Activated T-helper 2 cell treated with anti-CD3 and anti-CD28 coated beads, Interferon-gamma antibody, Interleukin-2, Interleukin-4, amounts not matched to agents 10 μg/mL and 5 μg/mL and 100 μg/mL, durations not matched to agents 14 hours and 24 hours and 36 hours (primary cell): ENCODE data around the gene INPP5B. TPM values are rescaled to one million over a fixed set of nuclear protein-coding genes. Genes with fewer than 3 reads are reported as not detected.
"Not testable (repeated sequence)": the region's sequence is repeated elsewhere in the genome, so short reads cannot be mapped to it uniquely, and the experiment has no call there.

ENCODE experiments used
- DNase-seq: peaks from one replicate; pipeline ENCODE4 v3.0.0; 2021; ENCODE audit warnings: low spot score
- H3K27ac Mint-ChIP-seq: one replicate; pipeline ENCODE4 v1.8.0; 2021; ENCODE audit warnings: mixed read lengths
- H3K27me3 Mint-ChIP-seq: one replicate; pipeline ENCODE4 v1.8.0; 2021; ENCODE audit warnings: low read depth, mixed read lengths
- H3K36me3 Mint-ChIP-seq: one replicate; pipeline ENCODE4 v1.8.0; 2021; ENCODE audit warnings: low read depth, mixed read lengths
- H3K4me1 Mint-ChIP-seq: one replicate; pipeline ENCODE4 v1.8.0; 2021; ENCODE audit warnings: low read depth, mixed read lengths
- H3K4me3 Mint-ChIP-seq: one replicate; pipeline ENCODE4 v1.8.0; 2021; ENCODE audit warnings: low read depth, mild to moderate bottlenecking, moderate library complexity, mixed read lengths
- H3K9me3 Mint-ChIP-seq: one replicate; pipeline ENCODE4 v1.8.0; 2021; ENCODE audit warnings: mixed read lengths
- intact Hi-C: fragments of 100-400 bp; cut with micrococcal nuclease; formaldehyde crosslinking; loops from one replicate; pipeline ENCODE4 v1.15.1; 2023
- total RNA-seq: library from RNA; stranded (reverse); gene quantifications from 2 replicates; pipeline ENCODE4 v1.2.3, GENCODE V29; 2022

The INPP5B gene
- 23.1 and 24.2 TPM in 2 replicates for total RNA-seq

- no peaks in the 10 kb centered on the region for H3K27me3 Mint-ChIP-seq
- H3K27ac Mint-ChIP-seq: peak within 1 kb of the TSS; percentile 97
- peak; percentile 68 for DNase-seq
- H3K36me3 Mint-ChIP-seq: peaks cover 4% of the 10 kb centered on the region
- H3K4me1 Mint-ChIP-seq: peaks cover 16% of the 10 kb centered on the region
- intact Hi-C loops: loop anchor here (2.0 kb wide), 1 partner anchor 16 kb away; no protein-coding TSS in a partner anchor
- H3K4me3 Mint-ChIP-seq: peak within 1 kb of the TSS; percentile 98
- H3K9me3 Mint-ChIP-seq: no peaks in the 10 kb centered on the region
Measured at GRCh38 chr1:37946703-37947360, at the start of gene INPP5B. Gene INPP5B, minus strand, starts transcription at chr1:37947053. Its CDS starts 745 bp downstream, at chr1:37946308.

DNA sequence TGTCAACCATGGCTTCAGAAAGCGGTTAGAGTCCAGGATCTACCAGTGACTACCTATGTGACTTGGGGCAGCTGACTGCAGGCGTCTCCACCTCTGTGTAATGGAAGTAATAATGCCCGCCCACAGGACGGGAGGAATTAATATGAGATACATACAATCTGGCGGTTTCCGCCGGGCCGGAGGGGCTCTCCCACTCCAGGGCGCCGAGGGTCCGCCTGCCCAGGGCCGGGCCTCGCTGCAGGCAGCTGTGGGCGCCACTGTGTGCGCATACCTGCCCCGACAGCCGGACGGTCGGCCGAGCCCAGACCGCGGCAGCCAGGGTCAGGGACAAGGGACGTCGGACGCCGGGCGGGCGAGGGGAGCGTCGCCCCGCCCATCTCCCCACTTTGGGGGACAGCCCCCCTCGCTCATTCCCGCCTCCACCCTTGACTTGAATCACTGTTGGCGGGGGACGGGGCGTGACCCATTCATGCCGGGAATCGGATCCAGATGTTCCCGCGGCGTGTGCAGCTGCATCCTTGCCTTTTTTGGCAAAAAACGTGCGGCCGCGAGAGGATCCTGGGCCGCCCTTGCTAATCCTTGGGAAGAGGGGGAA is 49.0 kb upstream of the INPP5B start:
- H3K27ac Mint-ChIP-seq: peak overlapping the region; percentile 75
- peaks cover 45% of the 10 kb centered on the region for H3K4me1 Mint-ChIP-seq
- peaks cover 44% of the 10 kb centered on the region for H3K36me3 Mint-ChIP-seq
- intact Hi-C loops: loop anchor here (10.0 kb wide), 1 partner anchor 521 kb away; the partner anchor contains the start of gene ZC3H12A
- peak overlapping the region; percentile 54 for H3K4me3 Mint-ChIP-seq
- no peaks in the 10 kb centered on the region for H3K27me3 Mint-ChIP-seq
- DNase-seq: no peak
- no peaks in the 10 kb centered on the region for H3K9me3 Mint-ChIP-seq

DNA sequence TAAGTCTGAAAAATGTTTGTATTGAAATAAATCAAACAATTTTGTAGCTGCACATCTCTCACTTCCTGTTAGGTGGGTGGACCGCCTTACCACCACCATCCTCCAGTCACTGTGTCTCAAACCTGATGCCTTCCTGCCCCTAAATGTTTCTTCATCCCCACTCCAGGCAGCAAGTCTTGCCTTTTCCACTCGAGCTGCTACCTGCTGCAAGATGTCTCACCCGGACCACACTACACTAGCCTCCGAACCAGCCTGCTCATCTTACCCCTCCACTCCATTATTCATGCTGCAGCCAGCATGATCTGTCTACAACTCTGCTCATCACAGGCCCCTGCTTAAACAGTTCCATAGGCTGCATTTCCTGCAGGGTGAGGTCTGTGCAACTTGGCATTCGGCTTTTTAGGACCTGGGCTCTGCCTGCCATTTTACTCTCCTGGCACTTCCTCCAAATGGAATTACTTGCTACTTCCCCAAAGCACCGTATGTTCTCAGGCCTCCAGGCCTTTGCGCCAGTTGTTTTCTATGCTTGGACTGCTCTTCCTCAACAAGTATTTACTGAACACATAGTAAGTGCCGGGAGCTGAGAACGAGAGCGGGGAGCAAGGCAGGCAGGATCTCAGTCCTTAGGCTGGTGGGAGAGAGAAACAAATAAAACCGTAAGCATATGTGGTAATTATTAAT is 48.2 kb upstream of the INPP5B start:
- Mint-ChIP-seq H3K9me3 (no peaks in the 10 kb centered on the region), H3K27ac (peak overlapping the region; percentile 88), H3K4me3 (peak overlapping the region; percentile 78), H3K36me3 (peaks cover 41% of the 10 kb centered on the region), H3K27me3 (no peaks in the 10 kb centered on the region), H3K4me1 (peaks cover 40% of the 10 kb centered on the region)
- intact Hi-C loops: loop anchor here (5.0 to 10.0 kb wide), 2 partner anchors 303 to 520 kb away; partner anchors contain the start of genes CDCA8 and ZC3H12A
- DNase-seq: no peak

DNA sequence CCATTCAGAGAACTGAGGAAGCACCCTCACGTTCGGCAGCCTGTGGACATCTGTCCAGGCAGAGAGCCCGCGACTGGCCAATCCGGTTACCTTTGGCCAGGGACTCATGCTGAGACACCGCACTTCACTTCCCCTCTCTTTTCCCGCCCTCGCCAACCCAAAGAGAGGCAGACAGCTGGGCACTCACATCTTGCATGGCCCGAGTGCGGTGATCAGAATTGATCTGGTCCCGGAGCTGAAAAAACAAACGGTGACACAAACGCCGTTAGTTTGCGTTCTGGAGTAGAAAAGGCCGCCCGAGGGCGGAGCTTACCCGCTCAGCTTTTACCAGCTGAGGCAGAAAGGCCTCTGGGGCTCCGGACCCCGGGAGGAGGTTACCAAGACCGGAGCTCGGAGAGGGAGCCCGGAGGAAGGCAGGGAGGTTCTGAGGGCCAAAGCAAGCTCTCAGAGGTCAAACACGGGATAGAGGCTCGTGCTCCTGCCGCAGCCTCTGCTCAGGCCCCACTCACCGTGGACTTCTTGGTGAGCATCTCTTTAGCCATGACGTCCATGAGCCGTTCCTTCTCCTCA is 42.6 kb upstream of the INPP5B start:
- Mint-ChIP-seq H3K27me3 (no peaks in the 10 kb centered on the region), H3K27ac (peak overlapping the region; percentile 95), H3K9me3 (no peaks in the 10 kb centered on the region), H3K36me3 (peaks cover 49% of the 10 kb centered on the region), H3K4me1 (peaks cover 16% of the 10 kb centered on the region), H3K4me3 (peak overlapping the region; percentile 99)
- DNase-seq: peak; percentile 48
- intact Hi-C loops: no loop called here

GRCh38 chr1:37987679-37988078 is 40.8 kb upstream of the INPP5B start:
- DNase-seq: no peak
- H3K27ac Mint-ChIP-seq: no peak overlapping the region
- intact Hi-C loops: no loop called here
- no peaks in the 10 kb centered on the region for H3K27me3 Mint-ChIP-seq
- H3K4me3 Mint-ChIP-seq: peak overlapping the region; percentile 99
- H3K9me3 Mint-ChIP-seq: no peaks in the 10 kb centered on the region
- H3K36me3 Mint-ChIP-seq: peaks cover 57% of the 10 kb centered on the region
- peaks cover 14% of the 10 kb centered on the region for H3K4me1 Mint-ChIP-seq

DNA sequence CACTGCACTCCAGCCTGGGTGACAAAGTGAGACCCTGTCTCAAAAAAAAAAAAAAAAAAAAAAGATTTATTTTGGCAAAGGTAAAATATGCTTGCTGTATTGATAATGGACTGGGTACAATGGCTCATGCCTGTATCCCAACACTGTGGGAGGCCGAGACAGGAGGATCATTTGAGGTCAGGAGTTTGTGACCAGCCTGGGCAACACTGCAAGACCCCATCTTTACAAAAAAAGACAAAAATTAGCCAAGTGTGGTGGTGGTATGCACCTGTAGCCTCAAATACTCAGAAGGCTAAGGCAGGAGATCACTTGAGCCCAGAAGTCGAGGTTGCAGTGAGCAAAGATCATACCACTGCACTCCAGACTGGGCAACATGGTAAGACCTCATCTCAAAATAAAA is 36.7 kb upstream of the INPP5B start:
- Mint-ChIP-seq H3K9me3 (no peaks in the 10 kb centered on the region), H3K4me3 (no peak overlapping the region), H3K27me3 (no peaks in the 10 kb centered on the region), H3K27ac (no peak overlapping the region), H3K4me1 (peaks cover 9% of the 10 kb centered on the region), H3K36me3 (peaks cover 81% of the 10 kb centered on the region)
- DNase-seq: no peak
- intact Hi-C loops: no loop called here

DNA sequence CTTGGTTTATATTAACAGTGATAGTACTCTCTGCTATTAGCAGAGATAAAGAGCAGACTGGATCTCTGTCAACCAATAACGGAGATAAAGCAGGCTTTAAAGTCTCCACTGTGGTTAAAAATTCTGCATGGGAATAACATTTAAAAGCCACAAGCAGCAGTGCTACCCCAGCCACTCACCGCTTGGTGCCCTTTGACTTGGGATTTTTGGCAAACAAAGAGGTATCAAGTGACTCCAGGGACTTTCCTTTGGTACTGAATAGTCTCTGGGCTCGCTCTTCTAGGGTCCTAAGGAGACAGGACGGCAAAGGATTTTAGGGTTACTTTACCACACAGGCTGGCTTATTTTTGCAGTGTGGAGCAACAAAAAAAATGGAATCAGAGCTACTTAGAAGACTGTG is 31.7 kb upstream of the INPP5B start:
- Mint-ChIP-seq H3K9me3 (peaks cover 9% of the 10 kb centered on the region), H3K27ac (no peak overlapping the region), H3K4me1 (no peaks in the 10 kb centered on the region), H3K36me3 (peaks cover 87% of the 10 kb centered on the region), H3K4me3 (no peak overlapping the region), H3K27me3 (no peaks in the 10 kb centered on the region)
- intact Hi-C loops: no loop called here
- DNase-seq: no peak

DNA sequence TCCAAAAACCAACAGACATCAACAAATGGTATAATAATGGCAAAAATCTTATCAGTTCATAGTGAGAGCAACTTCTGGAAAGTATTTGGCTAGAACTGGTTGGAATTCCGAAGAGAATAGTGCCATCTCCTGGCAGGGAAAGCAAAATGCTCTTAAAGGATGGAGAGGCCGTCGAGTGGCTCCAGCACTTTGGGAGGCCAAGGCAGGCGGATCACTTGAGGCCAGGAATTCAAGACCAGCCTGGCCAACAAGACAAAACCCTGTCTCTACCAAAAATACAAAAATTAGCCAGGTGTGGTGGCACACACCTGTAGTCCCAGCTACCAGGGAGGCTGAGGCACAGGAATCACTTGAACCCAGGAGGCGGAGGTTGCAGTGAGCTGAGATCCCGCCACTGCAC is 28.2 kb upstream of the INPP5B start:
- H3K4me1 Mint-ChIP-seq, H3K27ac Mint-ChIP-seq, DNase-seq, intact Hi-C loops, H3K4me3 Mint-ChIP-seq, H3K27me3 Mint-ChIP-seq, H3K9me3 Mint-ChIP-seq: not testable (repeated sequence)
- peaks cover 95% of the 10 kb centered on the region for H3K36me3 Mint-ChIP-seq

- Mint-ChIP-seq H3K27ac (no peak overlapping the region), H3K4me1 (peaks cover 10% of the 10 kb centered on the region), H3K27me3 (no peaks in the 10 kb centered on the region), H3K9me3 (peaks cover 9% of the 10 kb centered on the region), H3K4me3 (no peak overlapping the region), H3K36me3 (peaks cover 95% of the 10 kb centered on the region)
- intact Hi-C loops: no loop called here
- no peak for DNase-seq
Measured at GRCh38 chr1:37974567-37974966, 27.7 kb upstream of the INPP5B start.

DNA sequence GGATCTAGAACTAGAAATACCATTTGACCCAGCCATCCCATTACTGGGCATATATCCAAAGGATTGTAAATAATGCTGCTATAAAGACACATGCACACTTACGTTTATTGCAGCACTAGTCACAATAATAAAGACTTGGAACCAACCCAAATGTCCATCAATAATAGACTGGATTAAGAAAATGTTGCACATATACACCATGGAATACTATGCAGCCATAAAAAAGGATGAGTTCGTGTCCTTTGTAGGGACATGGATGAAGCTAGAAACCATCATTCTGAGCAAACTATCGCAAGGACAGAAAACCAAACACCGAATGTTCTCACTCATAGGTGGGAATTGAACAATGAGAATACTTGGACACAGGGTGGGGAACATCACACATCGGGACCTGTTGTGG is 26.8 kb upstream of the INPP5B start:
- H3K4me1 Mint-ChIP-seq, DNase-seq, intact Hi-C loops, H3K4me3 Mint-ChIP-seq, H3K9me3 Mint-ChIP-seq, H3K27me3 Mint-ChIP-seq, H3K27ac Mint-ChIP-seq: not testable (repeated sequence)
- H3K36me3 Mint-ChIP-seq: peaks cover 95% of the 10 kb centered on the region

GRCh38 chr1:37965301-37965700 is 18.4 kb upstream of the INPP5B start:
- intact Hi-C loops: no loop called here
- H3K36me3 Mint-ChIP-seq: peaks cover 65% of the 10 kb centered on the region

GRCh38 chr1:37964106-37964505 is 17.3 kb upstream of the INPP5B start:
- H3K4me1 Mint-ChIP-seq, H3K27ac Mint-ChIP-seq, DNase-seq, H3K27me3 Mint-ChIP-seq, intact Hi-C loops, H3K9me3 Mint-ChIP-seq, H3K4me3 Mint-ChIP-seq: not testable (repeated sequence)
- peaks cover 63% of the 10 kb centered on the region for H3K36me3 Mint-ChIP-seq

More at GRCh38 chr1:37965301-37965700, 18.4 kb upstream of the INPP5B start:
- H3K4me1 Mint-ChIP-seq: no peaks in the 10 kb centered on the region
- H3K4me3 Mint-ChIP-seq: no peak overlapping the region
- no peak overlapping the region for H3K27ac Mint-ChIP-seq
- no peak for DNase-seq
- no peaks in the 10 kb centered on the region for H3K9me3 Mint-ChIP-seq
- no peaks in the 10 kb centered on the region for H3K27me3 Mint-ChIP-seq

DNA sequence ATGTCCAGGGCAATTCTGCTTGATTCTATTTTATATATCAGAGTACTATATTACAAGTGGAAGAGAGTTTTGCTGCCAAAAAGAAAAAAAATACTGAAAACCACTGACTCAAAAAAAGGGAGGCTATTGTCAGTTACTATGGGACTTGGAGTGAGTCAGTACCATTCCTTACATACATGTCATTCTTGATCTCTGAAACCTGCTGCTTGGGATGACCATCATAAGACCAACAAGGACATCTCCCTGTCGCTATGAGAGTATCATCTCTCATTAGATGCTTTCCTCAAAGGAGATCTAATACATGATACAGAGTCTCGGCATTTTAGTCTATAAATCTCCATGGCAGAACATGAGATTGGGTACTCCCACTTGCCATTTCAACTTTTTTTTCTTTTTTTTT is 11.8 kb upstream of the INPP5B start:
- Mint-ChIP-seq H3K27me3 (no peaks in the 10 kb centered on the region), H3K36me3 (peaks cover 55% of the 10 kb centered on the region), H3K27ac (no peak overlapping the region), H3K4me1 (no peaks in the 10 kb centered on the region), H3K4me3 (no peak overlapping the region), H3K9me3 (no peaks in the 10 kb centered on the region)
- intact Hi-C loops: no loop called here
- no peak for DNase-seq
